K562 (cell line): Measurements from ENCODE around the gene LENG9. TPM values are rescaled to one million over a fixed set of nuclear protein-coding genes. Genes with fewer than 3 reads are reported as not detected.

Experiments
- ATAC-seq: fragments of 200-7000 bp; cut with Tn5 transposase; 3 replicates; pipeline ENCODE4 v1.9.1; 2020; ENCODE audit warnings: moderate library complexity
- BruUV-seq: library from RNA; stranded (reverse); fragments of 400-500 nt; replicated peaks from 2 replicates; lab custom pipeline; 2021; lab: Mats Ljungman, UMichigan
- CTCF ChIA-PET: fragments of 300-600 bp; formaldehyde crosslinking; extraction: SDS; loops from one replicate; lab custom pipeline; 2021; ENCODE audit warnings: low intra/inter-chr PET ratio; lab: Yijun Ruan, JAX
- POLR2A ChIA-PET: fragments of 300-600, 350-650 bp; sonication (Branson Sonifier 250); formaldehyde crosslinking; extraction: SDS; loops from one replicate; lab custom pipeline; 2021; ENCODE audit warnings: antibody characterized with exemption, inconsistent platforms; lab: Yijun Ruan, JAX
- DNase-seq, 4 experiments: peaks; one replicate each; pipeline versions ENCODE4 v3.0.0 to v3.0.0-alpha.2; 2011 to 2018; ENCODE audit warnings: low spot score in 3 of 4, mixed read lengths in 3 of 4; ENCODE audit errors: extremely low read depth in 1 of 4
- FAIRE-seq: peaks from 2 replicates; lab custom pipeline; 2011; peaks lifted over from hg19 to GRCh38; lab: Jason Lieb, UNC
- H2AFZ ChIP-seq: 2 replicates; pipeline ENCODE4 v1.6.0; 2011; ENCODE audit warnings: low read depth, low read length, control low read depth, inconsistent platforms
- H3K27ac ChIP-seq: fragments of 200-600 bp; 3 replicates; pipeline ENCODE4 v1.8.0; 2011; ENCODE audit warnings: low read depth, mild to moderate bottlenecking, control low read depth, inconsistent platforms, low read length, moderate library complexity, mixed read lengths; ENCODE audit errors: extremely low read depth
- H3K27me3 ChIP-seq, 2 experiments: fragments of 300-600 bp in 1 of 2; 2 replicates in 1 of 2; 3 replicates in 1 of 2; pipeline versions ENCODE4 v1.6.0 to v1.8.0; 2011; ENCODE audit warnings: inconsistent platforms in 2 of 2, low read length in 2 of 2, mild to moderate bottlenecking in 1 of 2, mixed read lengths in 1 of 2, moderate library complexity in 1 of 2; ENCODE audit not compliant: control insufficient read depth in 2 of 2, insufficient read depth in 2 of 2
- H3K36me3 ChIP-seq: fragments of 300-600 bp; 3 replicates; pipeline ENCODE4 v1.8.0; 2011; ENCODE audit warnings: mild to moderate bottlenecking, low read length, inconsistent platforms; ENCODE audit not compliant: control insufficient read depth, insufficient read depth
- H3K4me1 ChIP-seq, 2 experiments: fragments of 200-600 bp in 1 of 2; replicated peaks in 1 of 2; 2 replicates in 1 of 2; 3 replicates in 1 of 2; pipeline versions ENCODE4 v1.5.1 to v1.8.0; 2011; ENCODE audit warnings: inconsistent platforms in 2 of 2, low read length in 2 of 2, mild to moderate bottlenecking in 1 of 2, mixed read lengths in 1 of 2, moderate library complexity in 1 of 2; ENCODE audit not compliant: control insufficient read depth in 2 of 2, insufficient read depth in 2 of 2
- H3K4me2 ChIP-seq: 2 replicates; pipeline ENCODE4 v1.6.1; 2011; ENCODE audit warnings: low read length, control low read depth, inconsistent platforms, mixed read lengths; ENCODE audit not compliant: insufficient read depth
- H3K4me3 ChIP-seq: fragments of 200-600 bp; sonication (generic), shearing (Covaris generic); 2 replicates; pipeline ENCODE4 v1.5.1; 2016; ENCODE audit warnings: control low read depth, inconsistent platforms
- H3K79me2 ChIP-seq: fragments of 200-600 bp; 3 replicates; pipeline ENCODE4 v1.8.0; 2011; ENCODE audit warnings: low read length, inconsistent platforms; ENCODE audit not compliant: control insufficient read depth, insufficient read depth
- H3K9ac ChIP-seq, 2 experiments: 2 replicates each; pipeline versions ENCODE4 v1.6.0 to v1.6.1; 2011; ENCODE audit warnings: low read depth in 2 of 2, low read length in 2 of 2, control low read depth in 1 of 2, inconsistent platforms in 1 of 2, mild to moderate bottlenecking in 1 of 2, mixed read lengths in 1 of 2; ENCODE audit not compliant: insufficient read depth in 1 of 2
- H3K9me1 ChIP-seq: one replicate; pipeline ENCODE4 v1.6.0; 2011; ENCODE audit warnings: inconsistent platforms, mild to moderate bottlenecking, low read length, moderate library complexity; ENCODE audit not compliant: control insufficient read depth, insufficient read depth
- H3K9me3 ChIP-seq: replicated peaks from 2 replicates; pipeline ENCODE4 v1.5.1; 2011; ENCODE audit warnings: low read depth, low read length, inconsistent platforms; ENCODE audit not compliant: control insufficient read depth, insufficient read depth
- H4K20me1 ChIP-seq: replicated peaks from 2 replicates; pipeline ENCODE4 v1.6.1; 2011; ENCODE audit warnings: low read length, inconsistent platforms, mixed read lengths; ENCODE audit not compliant: control insufficient read depth, insufficient read depth
- KDM5B ChIP-seq: fragments of 200-600 bp; sonication (generic); IDR thresholded peaks from 2 replicates; pipeline ENCODE4 v1.6.1; 2012; ENCODE audit warnings: low read depth, mild to moderate bottlenecking, moderate library complexity, low read length, control low read depth, inconsistent platforms; ENCODE audit not compliant: insufficient replicate concordance
- POLR2G ChIP-seq: fragments of 200-400 bp; formaldehyde crosslinking; IDR thresholded peaks from 2 replicates; pipeline ENCODE4 v1.6.1; 2017; ENCODE audit warnings: low read depth, mild to moderate bottlenecking, antibody characterized with exemption, low read length, moderate library complexity
- ZNF143 ChIP-seq: sonication (generic); formaldehyde crosslinking; IDR thresholded peaks from 2 replicates; pipeline ENCODE4 v1.9.0; 2022; ENCODE audit warnings: mild to moderate bottlenecking, missing genetic modification reagents
- ZNF398 ChIP-seq: fragments of 250-450 bp; sonication (Bioruptor Pico); IDR thresholded peaks from 2 replicates; pipeline ENCODE4 v1.8.0; 2021; ENCODE audit warnings: moderate library complexity, mild to moderate bottlenecking, inconsistent platforms
- WGBS: fragments of 100-300 bp; shearing (Covaris generic); methylation state at CpG from one replicate; pipeline ENCODE4 v1.1.6; 2016; ENCODE audit warnings: low coverage, mixed read lengths; ENCODE audit not compliant: insufficient coverage; ENCODE audit errors: missing lambda C conversion rate; 5-methylcytosine and 5-hydroxymethylcytosine counted together
- in situ Hi-C: fragments of 300-500 bp; cut with MboI; formaldehyde crosslinking; loops from 4 replicates; pipeline ENCODE4 v1.15.0; 2018; ENCODE audit warnings: inconsistent platforms, mixed read lengths
- intact Hi-C: fragments of 100-400 bp; cut with micrococcal nuclease; formaldehyde crosslinking; loops from 2 replicates; pipeline ENCODE4 v1.14.2; 2022
- polyA plus RNA-seq, 8 experiments: library from polyadenylated mRNA; depleted of rRNA in 4 of 8; stranded (reverse) in 5 of 8; unstranded in 3 of 8; fragments of >200 nt; fragmentation: Nextera tagmentation in 2 of 8; fragmentation: Illumina TruSeq in 1 of 8; extraction: Ambion mirVana in 2 of 8; extraction: Trizol in 1 of 8; gene quantifications; 2 replicates each; pipeline versions ENCODE4 v1.2.1 to v1.2.3, GENCODE V29; 2011 to 2014; ENCODE audit warnings: inconsistent platforms in 1 of 8, missing spikeins in 1 of 8
- total RNA-seq, 7 experiments: library from RNA; depleted of rRNA in 6 of 7; stranded (reverse); fragments of >200 nt in 6 of 7; fragmentation: Illumina TruSeq in 2 of 7; extraction: Trizol in 2 of 7; gene quantifications; 2 replicates each; pipeline versions ENCODE4 v1.2.1 to v1.2.3, GENCODE V29; 2011 to 2021; ENCODE audit warnings: low replicate concordance in 1 of 7

Gene LENG9
- total and polyA plus RNA-seq, 9 of the 15 experiments (the other 6 are each of a cell fraction or from before 2014, with no cell fraction given), result 0.06 to 0.64 (median 0.33) TPM; not detected in 1

- TF ChIP-seq KDM5B, result peak; percentile 11
- no peak for TF ChIP-seq ZNF143 (CRISPR knock-in tag)
- peaks cover 0 to 42% of the 10 kb centered on the region in 2 experiments; a peak in 2 of 5 replicates for H3K4me1 ChIP-seq
- H3K4me3 ChIP-seq, result no peak overlapping the region
- no peak for ATAC-seq
- peaks cover 5% of the 10 kb centered on the region; the same call in 1 of the 2 replicates for H4K20me1 ChIP-seq
- no TSS peak for BruUV-seq
- no peak for FAIRE-seq
- peaks cover under 1% of the 10 kb centered on the region; the same call in 1 of the 3 replicates for H3K79me2 ChIP-seq
- CTCF ChIA-PET, result no interaction called here
- peaks cover 1% of the 10 kb centered on the region; the same call in 1 of the 3 replicates for H3K36me3 ChIP-seq
- H3K27ac ChIP-seq, result no peak overlapping the region
- intact Hi-C loops (no loop called here), in situ Hi-C loops (no loop called here)
- no peaks in the 10 kb centered on the region for H3K9me3 ChIP-seq
- H3K27me3 ChIP-seq, result peaks cover 0 to 5% of the 10 kb centered on the region in 2 experiments; a peak in 1 of 5 replicates
- WGBS, result 67% methylated on average over 5 of the region's 5 CpGs
- H3K9ac ChIP-seq, result no peak overlapping the region
- DNase-seq, result no peak
- H3K9me1 ChIP-seq, result no peaks in the 10 kb centered on the region
- POLR2A ChIA-PET, result interaction anchor here (1.2 to 1.5 kb wide), 2 partner anchors 12 to 15 kb away, joined by 4 to 6 read pairs; partner anchors contain the start of gene LENG8
- H3K4me2 ChIP-seq, result no peak overlapping the region
- no peak overlapping the region for H2AFZ ChIP-seq
Measured at GRCh38 chr19:54433697-54434096, 29.9 kb downstream of the LENG9 start.

GRCh38 chr19:54432144-54432738 is 31.3 kb downstream of the LENG9 start:
- no peaks in the 10 kb centered on the region for H3K79me2 ChIP-seq
- no peak overlapping the region for H3K4me3 ChIP-seq
- no peak overlapping the region for H3K9ac ChIP-seq
- peaks cover 5% of the 10 kb centered on the region; the same call in 1 of the 2 replicates for H4K20me1 ChIP-seq
- H3K4me1 ChIP-seq, result peaks cover 0 to 42% of the 10 kb centered on the region in 2 experiments; a peak in 2 of 5 replicates
- ChIA-PET CTCF (no interaction called here), POLR2A (interaction anchor here (1.3 to 1.6 kb wide), 2 partner anchors 9 to 16 kb away, joined by 3 to 5 read pairs; partner anchors contain the start of gene LENG8)
- no peaks in the 10 kb centered on the region for H3K9me1 ChIP-seq
- intact Hi-C loops (no loop called here), in situ Hi-C loops (no loop called here)
- H3K36me3 ChIP-seq, result no peaks in the 10 kb centered on the region
- no peaks in the 10 kb centered on the region for H3K9me3 ChIP-seq
- H3K27me3 ChIP-seq, result peaks cover 0 to 11% of the 10 kb centered on the region in 2 experiments; a peak in 2 of 5 replicates
- WGBS, result 39% methylated on average over 8 of the region's 10 CpGs
- BruUV-seq, result no TSS peak
- ATAC-seq (no peak), FAIRE-seq (no peak), DNase-seq (no peak)
- peak; percentile 45 for TF ChIP-seq POLR2G
- TF ChIP-seq ZNF398 (CRISPR knock-in tag), result no peak
- no peak overlapping the region for H2AFZ ChIP-seq
- no peak overlapping the region for H3K27ac ChIP-seq
- H3K4me2 ChIP-seq, result no peak overlapping the region
